Stimulated activated CD4-positive, alpha-beta T cell treated with anti-CD3 and anti-CD28 coated beads, TNF-alpha, amount 100 ng/mL, for 1 hour (primary cell): ENCODE results near the gene ST6GALNAC3.

Source experiments
- DNase-seq, 3 donors: peaks; one replicate each; pipeline ENCODE4 v3.0.0-alpha.2; 2020; ENCODE audit warnings: low read depth in 3 of 3, low spot score in 1 of 3

ST6GALNAC3 gene

GRCh38 chr1:76187436-76187835 is 112.9 kb downstream of the ST6GALNAC3 start:
- no peak for DNase-seq

- no peak for DNase-seq
These were observed 114.8 kb downstream of the ST6GALNAC3 start for GRCh38 chr1:76189310-76189709.

GRCh38 chr1:76190749-76191424 is 116.3 kb downstream of the ST6GALNAC3 start:
- no peak for DNase-seq

- no peak for DNase-seq
These were observed 117.0 kb downstream of the ST6GALNAC3 start for GRCh38 chr1:76191561-76191960.

GRCh38 chr1:76198452-76198851 is 123.9 kb downstream of the ST6GALNAC3 start:
- no peak for DNase-seq

GRCh38 chr1:76202670-76203069 is 128.1 kb downstream of the ST6GALNAC3 start:
- no peak for DNase-seq

- DNase-seq = no peak
These were observed 128.6 kb downstream of the ST6GALNAC3 start for GRCh38 chr1:76203127-76203526.

GRCh38 chr1:76209238-76209637 is 134.7 kb downstream of the ST6GALNAC3 start:
- DNase-seq = no peak

- DNase-seq = no peak
These were observed 135.1 kb downstream of the ST6GALNAC3 start for GRCh38 chr1:76209648-76210047.

- DNase-seq = no peak
These were observed 135.6 kb downstream of the ST6GALNAC3 start for GRCh38 chr1:76210160-76210559.

- no peak for DNase-seq
These were observed 144.3 kb downstream of the ST6GALNAC3 start for GRCh38 chr1:76218888-76219287.

GRCh38 chr1:76219366-76219818 is 144.8 kb downstream of the ST6GALNAC3 start:
- no peak for DNase-seq

- DNase-seq = no peak
These were observed 150.2 kb downstream of the ST6GALNAC3 start for GRCh38 chr1:76224752-76225151.

- DNase-seq = no peak
These were observed 151.0 kb downstream of the ST6GALNAC3 start for GRCh38 chr1:76225526-76225925.

- DNase-seq = no peak
These were observed 153.1 kb downstream of the ST6GALNAC3 start for GRCh38 chr1:76227621-76228020.

GRCh38 chr1:76229279-76230005 is 154.9 kb downstream of the ST6GALNAC3 start:
- no peak for DNase-seq

GRCh38 chr1:76230842-76231281 is 156.3 kb downstream of the ST6GALNAC3 start:
- no peak for DNase-seq

GRCh38 chr1:76231320-76231719 is 156.8 kb downstream of the ST6GALNAC3 start:
- DNase-seq = no peak

- no peak for DNase-seq
These were observed 158.1 kb downstream of the ST6GALNAC3 start for GRCh38 chr1:76232666-76233065.

- no peak for DNase-seq
These were observed 159.5 kb downstream of the ST6GALNAC3 start for GRCh38 chr1:76234061-76234460.

- no peak for DNase-seq
These were observed 162.7 kb downstream of the ST6GALNAC3 start for GRCh38 chr1:76237211-76237610.

GRCh38 chr1:76238094-76238628 is 163.6 kb downstream of the ST6GALNAC3 start:
- DNase-seq = no peak
